ENCODE measurements around the gene FAM24B.

DNA sequence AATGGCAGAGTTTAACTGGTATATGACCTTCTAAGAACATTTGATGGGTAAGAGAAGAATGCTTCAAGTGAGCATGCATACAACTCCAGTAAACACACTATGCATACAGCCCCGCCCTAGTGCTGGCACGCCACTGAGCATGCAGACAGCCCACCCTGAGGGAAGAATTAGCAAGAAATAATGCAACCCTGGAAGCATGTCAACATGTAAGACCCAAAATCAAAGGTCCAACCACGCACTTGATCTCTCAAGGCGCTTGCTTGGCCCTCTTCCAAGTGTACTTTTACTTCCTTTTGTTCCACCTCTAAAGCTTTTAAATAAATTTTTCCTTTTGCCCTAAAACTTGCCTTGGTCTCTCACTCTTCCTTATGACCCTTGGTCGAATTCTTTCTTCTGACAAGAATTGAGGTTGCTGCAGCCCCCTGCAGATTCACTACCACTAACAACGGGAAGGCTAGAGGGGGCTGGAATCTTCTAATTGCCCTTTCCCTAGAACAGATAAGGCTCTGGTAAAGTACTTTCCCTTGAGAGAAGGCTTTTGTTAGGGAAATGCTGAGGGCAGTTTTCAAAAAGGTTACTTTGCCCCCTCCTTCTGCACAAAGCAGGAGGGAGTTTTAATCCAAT is 3.4 kb downstream of the FAM24B start:
- TF ChIP-seq GABPA (IDR thresholded peaks at IDR 0.05; ENCODE audit: low read depth) = no peak
- TF ChIP-seq, protein P1, sequence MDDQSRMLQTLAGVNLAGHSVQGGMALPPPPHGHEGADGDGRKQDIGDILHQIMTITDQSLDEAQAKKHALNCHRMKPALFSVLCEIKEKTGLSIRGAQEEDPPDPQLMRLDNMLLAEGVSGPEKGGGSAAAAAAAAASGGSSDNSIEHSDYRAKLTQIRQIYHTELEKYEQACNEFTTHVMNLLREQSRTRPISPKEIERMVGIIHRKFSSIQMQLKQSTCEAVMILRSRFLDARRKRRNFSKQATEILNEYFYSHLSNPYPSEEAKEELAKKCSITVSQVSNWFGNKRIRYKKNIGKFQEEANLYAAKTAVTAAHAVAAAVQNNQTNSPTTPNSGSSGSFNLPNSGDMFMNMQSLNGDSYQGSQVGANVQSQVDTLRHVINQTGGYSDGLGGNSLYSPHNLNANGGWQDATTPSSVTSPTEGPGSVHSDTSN (IDR thresholded peaks at IDR 0.05) = no peak
- no peak for TF ChIP-seq POLR2AphosphoS5 (IDR thresholded peaks at IDR 0.05; ENCODE audit: low read depth, low read length)
- TF ChIP-seq, protein P2, sequence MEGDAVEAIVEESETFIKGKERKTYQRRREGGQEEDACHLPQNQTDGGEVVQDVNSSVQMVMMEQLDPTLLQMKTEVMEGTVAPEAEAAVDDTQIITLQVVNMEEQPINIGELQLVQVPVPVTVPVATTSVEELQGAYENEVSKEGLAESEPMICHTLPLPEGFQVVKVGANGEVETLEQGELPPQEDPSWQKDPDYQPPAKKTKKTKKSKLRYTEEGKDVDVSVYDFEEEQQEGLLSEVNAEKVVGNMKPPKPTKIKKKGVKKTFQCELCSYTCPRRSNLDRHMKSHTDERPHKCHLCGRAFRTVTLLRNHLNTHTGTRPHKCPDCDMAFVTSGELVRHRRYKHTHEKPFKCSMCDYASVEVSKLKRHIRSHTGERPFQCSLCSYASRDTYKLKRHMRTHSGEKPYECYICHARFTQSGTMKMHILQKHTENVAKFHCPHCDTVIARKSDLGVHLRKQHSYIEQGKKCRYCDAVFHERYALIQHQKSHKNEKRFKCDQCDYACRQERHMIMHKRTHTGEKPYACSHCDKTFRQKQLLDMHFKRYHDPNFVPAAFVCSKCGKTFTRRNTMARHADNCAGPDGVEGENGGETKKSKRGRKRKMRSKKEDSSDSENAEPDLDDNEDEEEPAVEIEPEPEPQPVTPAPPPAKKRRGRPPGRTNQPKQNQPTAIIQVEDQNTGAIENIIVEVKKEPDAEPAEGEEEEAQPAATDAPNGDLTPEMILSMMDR (IDR thresholded peaks at IDR 0.05) = no peak
- no peak for TF ChIP-seq GATA2 (CRISPR knock-in tag; IDR thresholded peaks at IDR 0.05)
- TF ChIP-seq EZH2phosphoT487 (IDR thresholded peaks at IDR 0.05; ENCODE audit: borderline replicate concordance, low read depth) = no peak
- no peak for TF ChIP-seq NFIC (IDR thresholded peaks at IDR 0.05; ENCODE audit: borderline replicate concordance)
- TF ChIP-seq MXI1 (IDR thresholded peaks at IDR 0.05; ENCODE audit: low read depth, low read length) = no peak
- TF ChIP-seq MAX (IDR thresholded peaks at IDR 0.05; ENCODE audit: low read depth) = no peak
- no peak for TF ChIP-seq REST (IDR thresholded peaks at IDR 0.05; ENCODE audit: low read depth, low read length)
- TF ChIP-seq YY1 (IDR thresholded peaks at IDR 0.05; ENCODE audit: low read depth) = no peak
- no peak for TF ChIP-seq SIN3A (IDR thresholded peaks at IDR 0.05; ENCODE audit: borderline replicate concordance, low read depth, low read length)
- no peak for TF ChIP-seq SMC3 (IDR thresholded peaks at IDR 0.05; ENCODE audit: low read depth, low read length)
- TF ChIP-seq MEF2A (IDR thresholded peaks at IDR 0.05; ENCODE audit: borderline replicate concordance, low read depth) = no peak
